Astrocyte of the cerebellum (primary cell): ENCODE measurements around the gene ZEB2.

Source experiments
- DNase-seq: peaks from one replicate; pipeline ENCODE4 v3.0.0-alpha.2; 2011; ENCODE audit warnings: low read depth
- H3K4me3 ChIP-seq: 2 replicates; pipeline ENCODE4 v1.5.1; 2011; ENCODE audit warnings: mild to moderate bottlenecking, low read depth, low read length, moderate library complexity
- CTCF ChIP-seq: IDR thresholded peaks from 2 replicates; pipeline ENCODE4 v1.5.1; 2012; ENCODE audit warnings: low read length, low read depth, moderate library complexity, mild to moderate bottlenecking; ENCODE audit errors: missing control alignments
- in situ Hi-C: cut with HindIII; loops from 2 replicates; pipeline ENCODE4 v1.10.0; 2017; ENCODE audit warnings: low sequenced_read_pairs

The ZEB2 gene

GRCh38 chr2:144421606-144422510, 98.1 kb downstream of the ZEB2 start:
- H3K4me3 ChIP-seq: no peak overlapping the region
- in situ Hi-C loops: no loop called here
- DNase-seq: no peak
- TF ChIP-seq CTCF: no peak

GRCh38 chr2:144419218-144419617, 100.7 kb downstream of the ZEB2 start:
- no peak for TF ChIP-seq CTCF
- DNase-seq: no peak
- H3K4me3 ChIP-seq: no peak overlapping the region
- in situ Hi-C loops: no loop called here

GRCh38 chr2:144415386-144415785, 104.5 kb downstream of the ZEB2 start:
- TF ChIP-seq CTCF: no peak
- no peak overlapping the region for H3K4me3 ChIP-seq
- no peak for DNase-seq
- in situ Hi-C loops: no loop called here

- H3K4me3 ChIP-seq: no peak overlapping the region
- no peak for TF ChIP-seq CTCF
- in situ Hi-C loops: no loop called here
- peak; percentile 53 for DNase-seq
Measured at GRCh38 chr2:144414324-144414845, 105.5 kb downstream of the ZEB2 start.

GRCh38 chr2:144412709-144413108, 107.2 kb downstream of the ZEB2 start:
- in situ Hi-C loops: no loop called here
- H3K4me3 ChIP-seq: no peak overlapping the region
- no peak for TF ChIP-seq CTCF
- DNase-seq: no peak

- in situ Hi-C loops: no loop called here
- no peak overlapping the region for H3K4me3 ChIP-seq
- DNase-seq: no peak
- TF ChIP-seq CTCF: no peak
Measured at GRCh38 chr2:144411473-144411872, 108.4 kb downstream of the ZEB2 start.
